ENCODE measurements around the gene TMEM87B. TPM values are rescaled to one million over a fixed set of nuclear protein-coding genes. Genes with fewer than 3 reads are reported as not detected.

The TMEM87B gene
- total RNA-seq, 1 experiment from 2014 or later: 21.8 TPM

GRCh38 chr2:112024896-112025491, 30.1 kb upstream of the TMEM87B start:
- CTCF ChIA-PET: no interaction called here
- BruUV-seq (replicated peaks): no TSS peak
- no peak for DNase-seq (ENCODE audit: low spot score)
- TF ChIP-seq EZH2 (IDR thresholded peaks at IDR 0.05; ENCODE audit: borderline replicate concordance, low read depth, low read length, poor library complexity, severe bottlenecking): no peak
- TF ChIP-seq, protein P1, sequence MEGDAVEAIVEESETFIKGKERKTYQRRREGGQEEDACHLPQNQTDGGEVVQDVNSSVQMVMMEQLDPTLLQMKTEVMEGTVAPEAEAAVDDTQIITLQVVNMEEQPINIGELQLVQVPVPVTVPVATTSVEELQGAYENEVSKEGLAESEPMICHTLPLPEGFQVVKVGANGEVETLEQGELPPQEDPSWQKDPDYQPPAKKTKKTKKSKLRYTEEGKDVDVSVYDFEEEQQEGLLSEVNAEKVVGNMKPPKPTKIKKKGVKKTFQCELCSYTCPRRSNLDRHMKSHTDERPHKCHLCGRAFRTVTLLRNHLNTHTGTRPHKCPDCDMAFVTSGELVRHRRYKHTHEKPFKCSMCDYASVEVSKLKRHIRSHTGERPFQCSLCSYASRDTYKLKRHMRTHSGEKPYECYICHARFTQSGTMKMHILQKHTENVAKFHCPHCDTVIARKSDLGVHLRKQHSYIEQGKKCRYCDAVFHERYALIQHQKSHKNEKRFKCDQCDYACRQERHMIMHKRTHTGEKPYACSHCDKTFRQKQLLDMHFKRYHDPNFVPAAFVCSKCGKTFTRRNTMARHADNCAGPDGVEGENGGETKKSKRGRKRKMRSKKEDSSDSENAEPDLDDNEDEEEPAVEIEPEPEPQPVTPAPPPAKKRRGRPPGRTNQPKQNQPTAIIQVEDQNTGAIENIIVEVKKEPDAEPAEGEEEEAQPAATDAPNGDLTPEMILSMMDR (conservative IDR thresholded peaks at IDR 0.05; ENCODE audit: low read depth, low read length): no peak
- Histone ChIP-seq H3K4me1 (ENCODE audit: insufficient read depth, low read length, poor library complexity, severe bottlenecking) (peaks cover 8% of the 10 kb centered on the region), H3K4me3 (ENCODE audit: low read depth, low read length, poor library complexity, severe bottlenecking) (no peak overlapping the region), H3K27ac (ENCODE audit: low read depth, low read length, poor library complexity, severe bottlenecking) (no peak overlapping the region), H3K27me3 (replicated peaks; ENCODE audit: insufficient read depth, low read depth, low read length, poor library complexity) (no peaks in the 10 kb centered on the region), H3K36me3 (ENCODE audit: insufficient read depth, low read length, poor library complexity, severe bottlenecking) (no peaks in the 10 kb centered on the region), H3K9me3 (ENCODE audit: low read depth, low read length, poor library complexity, severe bottlenecking) (no peaks in the 10 kb centered on the region)
- POLR2A ChIA-PET (ENCODE audit: low non-redundant PET): no interaction called here
- intact Hi-C loops (cut with micrococcal nuclease; ENCODE audit: unreplicated experiment): no loop called here

GRCh38 chr2:112026509-112026908, 28.6 kb upstream of the TMEM87B start:
- Histone ChIP-seq H3K36me3 (ENCODE audit: insufficient read depth, low read length, poor library complexity, severe bottlenecking) (no peaks in the 10 kb centered on the region), H3K27me3 (replicated peaks; ENCODE audit: insufficient read depth, low read depth, low read length, poor library complexity) (no peaks in the 10 kb centered on the region), H3K9me3 (ENCODE audit: low read depth, low read length, poor library complexity, severe bottlenecking) (no peaks in the 10 kb centered on the region), H3K4me3 (ENCODE audit: low read depth, low read length, poor library complexity, severe bottlenecking) (no peak overlapping the region), H3K4me1 (ENCODE audit: insufficient read depth, low read length, poor library complexity, severe bottlenecking) (peaks cover 12% of the 10 kb centered on the region), H3K27ac (ENCODE audit: low read depth, low read length, poor library complexity, severe bottlenecking) (no peak overlapping the region)
- BruUV-seq (replicated peaks): no TSS peak
- peak; percentile 58 for DNase-seq (ENCODE audit: low spot score)
- ChIA-PET CTCF (no interaction called here), POLR2A (ENCODE audit: low non-redundant PET) (no interaction called here)
- TF ChIP-seq, protein P1 (conservative IDR thresholded peaks at IDR 0.05; ENCODE audit: low read depth, low read length): no peak
- no peak for TF ChIP-seq EZH2 (IDR thresholded peaks at IDR 0.05; ENCODE audit: borderline replicate concordance, low read depth, low read length, poor library complexity, severe bottlenecking)
- intact Hi-C loops (cut with micrococcal nuclease; ENCODE audit: unreplicated experiment): no loop called here

GRCh38 chr2:112027767-112028166, 27.3 kb upstream of the TMEM87B start:
- Histone ChIP-seq H3K4me3 (ENCODE audit: low read depth, low read length, poor library complexity, severe bottlenecking) (no peak overlapping the region), H3K9me3 (ENCODE audit: low read depth, low read length, poor library complexity, severe bottlenecking) (no peaks in the 10 kb centered on the region), H3K27ac (ENCODE audit: low read depth, low read length, poor library complexity, severe bottlenecking) (no peak overlapping the region), H3K36me3 (ENCODE audit: insufficient read depth, low read length, poor library complexity, severe bottlenecking) (no peaks in the 10 kb centered on the region), H3K4me1 (ENCODE audit: insufficient read depth, low read length, poor library complexity, severe bottlenecking) (peaks cover 24% of the 10 kb centered on the region), H3K27me3 (replicated peaks; ENCODE audit: insufficient read depth, low read depth, low read length, poor library complexity) (no peaks in the 10 kb centered on the region)
- DNase-seq (ENCODE audit: low spot score): no peak
- BruUV-seq (replicated peaks): no TSS peak
- TF ChIP-seq, protein P1 (conservative IDR thresholded peaks at IDR 0.05; ENCODE audit: low read depth, low read length): no peak
- TF ChIP-seq EZH2 (IDR thresholded peaks at IDR 0.05; ENCODE audit: borderline replicate concordance, low read depth, low read length, poor library complexity, severe bottlenecking): no peak
- intact Hi-C loops (cut with micrococcal nuclease; ENCODE audit: unreplicated experiment): no loop called here
- ChIA-PET POLR2A (ENCODE audit: low non-redundant PET) (no interaction called here), CTCF (no interaction called here)

Data from A673 (cell line).